Loucy (cell line): ENCODE results near the gene ZNF74.

ENCODE experiments used
- H2AFZ ChIP-seq: fragments of 200-600 bp; sonication (generic); 2 replicates; pipeline ENCODE4 v1.6.0; 2016; ENCODE audit warnings: antibody characterized with exemption, mild to moderate bottlenecking, low read length, moderate library complexity
- H3F3A ChIP-seq: fragments of 200-600 bp; 2 replicates; pipeline ENCODE4 v1.6.0; 2016; ENCODE audit warnings: antibody characterized with exemption, low read depth, mild to moderate bottlenecking
- H3K27me3 ChIP-seq: fragments of 200-600 bp; sonication (generic); 2 replicates; pipeline ENCODE4 v1.6.1; 2014; ENCODE audit warnings: low read length, mild to moderate bottlenecking; ENCODE audit not compliant: insufficient read depth, poor library complexity, severe bottlenecking
- H3K36me3 ChIP-seq: fragments of 200-600 bp; sonication (generic); 2 replicates; pipeline ENCODE4 v1.6.1; 2016; ENCODE audit warnings: low read length; ENCODE audit not compliant: insufficient read depth
- H3K4me1 ChIP-seq: fragments of 200-600 bp; sonication (generic); 2 replicates; pipeline ENCODE4 v1.5.1; 2014; ENCODE audit warnings: low read length, mild to moderate bottlenecking; ENCODE audit not compliant: insufficient read depth, poor library complexity, severe bottlenecking
- H3K4me2 ChIP-seq: fragments of 200-600 bp; sonication (generic); 2 replicates; pipeline ENCODE4 v1.6.0; 2014; ENCODE audit warnings: antibody characterized with exemption, low read length, low read depth, mild to moderate bottlenecking; ENCODE audit not compliant: poor library complexity, severe bottlenecking
- H3K4me3 ChIP-seq: fragments of 200-600 bp; sonication (generic); 2 replicates; pipeline ENCODE4 v1.5.1; 2014; ENCODE audit warnings: low read length, mild to moderate bottlenecking, mixed read lengths; ENCODE audit not compliant: poor library complexity, severe bottlenecking
- H3K79me2 ChIP-seq: fragments of 200-600 bp; sonication (generic); 2 replicates; pipeline ENCODE4 v1.6.1; 2014; ENCODE audit warnings: low read length; ENCODE audit not compliant: insufficient read depth
- H3K9ac ChIP-seq: fragments of 200-600 bp; sonication (generic); 2 replicates; pipeline ENCODE4 v1.6.0; 2014; ENCODE audit warnings: mild to moderate bottlenecking, low read depth, low read length, moderate library complexity; ENCODE audit not compliant: poor library complexity, severe bottlenecking
- H3K9me2 ChIP-seq: fragments of 200-600 bp; sonication (generic); replicated peaks from 2 replicates; pipeline ENCODE4 v1.6.1; 2016; ENCODE audit warnings: low read depth, low read length, mixed read lengths
- H3K9me3 ChIP-seq: fragments of 200-600 bp; sonication (generic); 2 replicates; pipeline ENCODE4 v1.6.1; 2014; ENCODE audit warnings: mild to moderate bottlenecking, antibody characterized with exemption, low read length, low read depth; ENCODE audit not compliant: insufficient read depth
- H4K20me1 ChIP-seq: fragments of 200-600 bp; sonication (generic); 2 replicates; pipeline ENCODE4 v1.6.0; 2014; ENCODE audit warnings: antibody characterized with exemption, low read length, mild to moderate bottlenecking; ENCODE audit not compliant: insufficient read depth, poor library complexity, severe bottlenecking
- EZH2phosphoT487 ChIP-seq: fragments of 200-600 bp; IDR thresholded peaks from 2 replicates; pipeline ENCODE4 v1.6.1; 2018; ENCODE audit warnings: antibody characterized with exemption, mild to moderate bottlenecking, moderate library complexity, borderline replicate concordance
- TF ChIP-seq, protein P1 (sequence below): fragments of 200-600 bp; sonication (generic); conservative IDR thresholded peaks from 2 replicates; pipeline ENCODE4 v1.5.1; 2014; ENCODE audit warnings: mild to moderate bottlenecking, antibody characterized with exemption, low read length

Gene ZNF74

DNA sequence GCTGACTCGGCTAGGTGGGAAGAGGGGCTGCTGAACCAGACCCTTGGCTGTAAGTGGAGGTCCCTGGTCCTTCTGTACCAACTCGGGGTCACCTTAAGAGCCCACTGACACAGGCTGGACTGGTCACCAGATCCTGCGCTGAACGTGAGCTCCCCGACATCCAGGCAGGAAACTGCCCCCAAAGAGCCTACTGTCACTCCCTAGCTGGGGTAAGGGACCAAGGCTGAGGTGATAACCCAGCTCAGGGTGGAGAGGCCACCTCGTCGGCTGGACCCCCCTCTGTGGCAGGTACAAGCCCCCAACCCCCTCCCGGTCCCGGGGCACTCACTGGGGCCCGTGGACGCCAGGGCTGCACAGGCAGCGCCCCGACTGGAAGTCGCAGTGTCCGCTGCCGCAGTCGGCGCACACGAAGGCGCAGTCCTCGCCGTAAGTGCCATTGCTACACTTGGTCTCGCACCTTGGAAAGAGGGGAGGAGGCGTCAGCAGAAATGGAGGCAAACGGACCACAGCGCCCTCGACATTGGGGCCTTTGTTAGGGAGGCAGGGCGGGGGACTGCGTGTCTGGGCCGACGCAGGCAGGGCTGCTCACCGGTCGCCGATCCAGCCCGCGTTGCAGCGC lies 36.3 kb downstream of the ZNF74 start:
- Histone ChIP-seq H3K79me2 (no peaks in the 10 kb centered on the region), H4K20me1 (no peaks in the 10 kb centered on the region), H3K36me3 (no peaks in the 10 kb centered on the region), H3K9me2 (no peaks in the 10 kb centered on the region), H3F3A (no peaks in the 10 kb centered on the region), H3K4me1 (no peaks in the 10 kb centered on the region), H3K4me3 (no peak overlapping the region), H2AFZ (no peak overlapping the region), H3K4me2 (no peak overlapping the region), H3K27me3 (no peaks in the 10 kb centered on the region), H3K9ac (no peak overlapping the region), H3K9me3 (no peaks in the 10 kb centered on the region)
- no peak for TF ChIP-seq EZH2phosphoT487
- TF ChIP-seq, protein P1, sequence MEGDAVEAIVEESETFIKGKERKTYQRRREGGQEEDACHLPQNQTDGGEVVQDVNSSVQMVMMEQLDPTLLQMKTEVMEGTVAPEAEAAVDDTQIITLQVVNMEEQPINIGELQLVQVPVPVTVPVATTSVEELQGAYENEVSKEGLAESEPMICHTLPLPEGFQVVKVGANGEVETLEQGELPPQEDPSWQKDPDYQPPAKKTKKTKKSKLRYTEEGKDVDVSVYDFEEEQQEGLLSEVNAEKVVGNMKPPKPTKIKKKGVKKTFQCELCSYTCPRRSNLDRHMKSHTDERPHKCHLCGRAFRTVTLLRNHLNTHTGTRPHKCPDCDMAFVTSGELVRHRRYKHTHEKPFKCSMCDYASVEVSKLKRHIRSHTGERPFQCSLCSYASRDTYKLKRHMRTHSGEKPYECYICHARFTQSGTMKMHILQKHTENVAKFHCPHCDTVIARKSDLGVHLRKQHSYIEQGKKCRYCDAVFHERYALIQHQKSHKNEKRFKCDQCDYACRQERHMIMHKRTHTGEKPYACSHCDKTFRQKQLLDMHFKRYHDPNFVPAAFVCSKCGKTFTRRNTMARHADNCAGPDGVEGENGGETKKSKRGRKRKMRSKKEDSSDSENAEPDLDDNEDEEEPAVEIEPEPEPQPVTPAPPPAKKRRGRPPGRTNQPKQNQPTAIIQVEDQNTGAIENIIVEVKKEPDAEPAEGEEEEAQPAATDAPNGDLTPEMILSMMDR = no peak

DNA sequence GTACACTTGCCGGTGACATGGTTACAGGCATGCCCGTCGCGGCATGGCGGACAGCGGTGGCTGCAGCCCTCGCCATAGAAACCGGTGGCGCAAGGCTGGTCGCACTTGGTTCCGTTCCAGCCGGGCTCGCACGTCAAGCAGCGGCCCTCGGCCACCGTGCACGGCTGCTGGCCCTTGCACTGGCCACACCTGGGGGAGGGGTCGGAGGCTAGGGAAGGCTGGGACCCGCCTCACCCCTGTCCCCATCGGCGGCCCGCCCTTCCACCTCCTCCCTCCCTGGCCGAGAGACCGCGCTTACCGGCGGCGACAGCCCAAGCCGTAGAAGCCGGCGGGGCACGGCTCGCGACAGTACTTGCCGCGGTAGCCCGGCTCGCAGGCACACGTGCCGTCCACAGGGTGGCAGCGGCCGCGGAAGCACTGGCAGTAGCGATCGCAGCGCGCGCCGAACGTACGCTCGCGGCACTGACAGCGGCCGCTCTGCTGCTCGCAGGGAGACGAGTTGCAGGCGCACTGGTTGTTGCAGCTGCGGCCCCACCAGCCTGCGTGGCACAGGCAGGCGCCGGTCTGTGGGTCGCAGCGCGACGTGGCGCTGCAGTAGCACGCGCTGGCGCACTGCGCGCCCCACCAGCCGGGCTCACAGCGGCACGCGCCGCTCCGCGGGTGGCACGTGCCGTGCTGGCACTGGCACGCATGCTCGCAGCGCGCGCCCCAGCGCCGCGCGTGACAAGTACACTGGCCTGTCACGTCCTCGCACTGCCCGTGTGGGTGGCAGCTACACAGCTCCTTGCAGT lies 37.0 kb downstream of the ZNF74 start:
- no peaks in the 10 kb centered on the region for H3K9me2 ChIP-seq
- TF ChIP-seq, protein P1 = no peak
- no peak for TF ChIP-seq EZH2phosphoT487
- no peaks in the 10 kb centered on the region for H3K4me1 ChIP-seq
- no peaks in the 10 kb centered on the region for H4K20me1 ChIP-seq
- no peaks in the 10 kb centered on the region for H3F3A ChIP-seq
- no peak overlapping the region for H3K4me2 ChIP-seq
- H2AFZ ChIP-seq = no peak overlapping the region
- no peak overlapping the region for H3K9ac ChIP-seq
- no peaks in the 10 kb centered on the region for H3K9me3 ChIP-seq
- H3K4me3 ChIP-seq = no peak overlapping the region
- no peaks in the 10 kb centered on the region for H3K27me3 ChIP-seq
- H3K36me3 ChIP-seq = no peaks in the 10 kb centered on the region
- H3K79me2 ChIP-seq = no peaks in the 10 kb centered on the region

DNA sequence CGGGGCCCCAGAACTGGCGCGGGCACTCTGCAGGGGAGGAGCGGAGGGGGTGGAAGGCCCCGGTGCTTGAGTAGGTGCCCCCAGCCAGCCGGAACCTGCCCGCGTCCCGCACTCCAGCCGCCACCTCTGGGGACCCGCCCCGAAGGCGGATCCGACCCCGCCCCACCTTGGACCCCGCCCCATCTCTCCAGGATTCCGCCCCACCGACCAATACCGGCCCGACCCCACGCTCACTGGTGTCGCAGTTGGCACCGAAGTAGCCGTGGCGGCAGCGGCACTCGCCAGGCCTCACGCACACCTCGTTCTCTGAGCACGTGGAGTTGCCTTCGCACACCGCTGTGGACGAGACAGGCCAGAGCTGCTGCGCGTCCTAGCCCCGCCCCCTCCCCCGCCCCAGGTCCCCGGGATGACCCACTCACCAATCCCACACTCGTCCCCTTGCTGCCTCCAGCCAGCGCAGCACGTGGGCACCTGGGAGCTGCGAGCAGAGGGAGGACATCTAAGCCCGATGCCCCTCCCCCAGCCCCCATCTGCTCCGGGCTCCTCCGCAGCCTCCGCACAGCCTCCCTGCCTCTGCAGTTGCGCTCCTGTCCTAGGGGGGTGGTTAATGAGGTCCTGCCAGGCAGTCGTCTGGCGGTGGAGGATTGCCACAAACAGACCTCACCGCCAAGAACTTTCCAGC lies 37.7 kb downstream of the ZNF74 start:
- Histone ChIP-seq H3K9me2 (no peaks in the 10 kb centered on the region), H3K4me3 (no peak overlapping the region), H3K4me1 (no peaks in the 10 kb centered on the region), H3K27me3 (no peaks in the 10 kb centered on the region), H2AFZ (no peak overlapping the region), H3K4me2 (no peak overlapping the region), H3F3A (no peaks in the 10 kb centered on the region), H3K79me2 (no peaks in the 10 kb centered on the region), H3K9me3 (no peaks in the 10 kb centered on the region), H3K36me3 (no peaks in the 10 kb centered on the region), H4K20me1 (no peaks in the 10 kb centered on the region), H3K9ac (no peak overlapping the region)
- TF ChIP-seq EZH2phosphoT487 = no peak
- TF ChIP-seq, protein P1 = no peak
